HG03565 (cell line): ENCODE measurements around the gene TRIM24.
"Not testable (repeated sequence)": the region's sequence is repeated elsewhere in the genome, so short reads cannot be mapped to it uniquely, and the experiment has no call there.

ENCODE experiments used
- ATAC-seq: cut with Tn5 transposase; IDR thresholded peaks from one replicate; pipeline ENCODE4 v1.9.1; 2021; ENCODE audit warnings: mild to moderate bottlenecking, moderate library complexity; ENCODE audit not compliant: unreplicated experiment

TRIM24 gene

DNA sequence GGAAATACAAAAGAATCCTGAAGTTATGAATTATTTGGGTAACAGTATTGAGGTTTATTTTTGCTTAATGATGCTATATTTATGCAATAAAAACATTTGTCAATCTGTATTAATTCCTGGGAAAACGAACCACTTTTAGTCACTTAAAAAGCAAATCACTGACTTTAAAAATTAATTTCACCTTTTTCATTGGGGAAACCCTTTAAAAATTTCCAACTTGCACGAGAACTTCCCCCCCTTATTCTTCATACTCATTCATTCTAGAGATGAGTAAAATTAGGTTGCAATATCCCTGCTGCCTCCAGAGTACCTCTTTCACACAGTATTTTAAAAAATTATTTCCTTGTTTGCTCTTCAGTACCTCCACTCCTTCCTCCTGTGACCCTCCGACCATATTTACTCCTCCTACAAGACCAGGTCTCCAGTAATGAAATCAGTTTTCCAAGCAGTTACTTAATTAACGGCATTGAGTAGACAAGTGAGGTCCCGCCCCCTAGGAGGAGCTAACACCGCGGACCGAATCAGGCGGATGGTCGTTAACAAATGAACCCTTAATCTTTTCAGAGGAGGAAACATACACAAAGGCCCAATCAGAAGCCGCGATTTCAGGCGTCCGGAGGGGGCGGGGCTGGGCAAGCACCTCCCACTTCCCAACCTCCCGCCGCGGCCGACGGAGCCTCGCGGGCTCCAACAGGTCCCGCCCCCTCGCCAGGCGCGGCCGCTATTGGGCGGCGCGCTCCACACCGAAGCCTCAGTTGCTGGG lies 465 bp upstream of the TRIM24 start:
- peak; percentile 83 for ATAC-seq

- ATAC-seq = peak; percentile 24
These were observed 869 bp downstream of the TRIM24 start for GRCh38 chr7:138460649-138461607.

- not testable (repeated sequence) for ATAC-seq
These were observed 3.2 kb downstream of the TRIM24 start for GRCh38 chr7:138463291-138463618.

GRCh38 chr7:138465046-138465445 lies 5.0 kb downstream of the TRIM24 start:
- no peak for ATAC-seq

DNA sequence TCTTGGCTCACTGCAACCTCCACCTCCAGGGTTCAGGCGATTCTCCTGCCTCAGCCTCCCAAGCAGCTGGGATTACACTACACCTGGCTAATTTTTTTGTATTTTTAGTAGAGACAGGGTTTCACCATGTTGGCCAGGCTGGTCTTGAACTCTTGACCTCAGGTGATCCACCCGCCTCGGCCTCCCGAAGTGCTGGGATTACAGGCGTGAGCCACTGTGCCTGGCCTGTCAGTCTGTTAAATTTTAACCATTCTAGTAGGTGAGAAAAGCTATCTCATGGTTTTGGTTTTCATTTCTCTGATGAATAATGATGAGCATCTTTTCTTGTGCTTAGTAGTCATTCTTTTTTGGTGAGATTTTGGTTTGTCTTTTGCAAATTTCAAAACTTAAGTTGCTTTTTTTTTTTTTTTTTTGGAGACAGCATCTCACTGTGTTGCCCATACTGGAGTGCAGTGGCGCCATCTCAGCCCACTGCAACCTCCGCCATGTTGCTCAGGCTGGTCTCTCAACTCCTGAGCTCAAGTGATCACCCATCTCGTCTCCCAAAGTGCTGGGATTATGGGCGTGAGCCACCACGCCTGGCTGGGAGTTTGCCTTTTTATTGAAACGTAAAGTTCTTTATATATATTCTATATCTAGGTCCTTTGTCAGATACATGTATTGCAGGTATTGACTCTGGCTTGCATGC lies 6.2 kb downstream of the TRIM24 start:
- ATAC-seq = not testable (repeated sequence)

DNA sequence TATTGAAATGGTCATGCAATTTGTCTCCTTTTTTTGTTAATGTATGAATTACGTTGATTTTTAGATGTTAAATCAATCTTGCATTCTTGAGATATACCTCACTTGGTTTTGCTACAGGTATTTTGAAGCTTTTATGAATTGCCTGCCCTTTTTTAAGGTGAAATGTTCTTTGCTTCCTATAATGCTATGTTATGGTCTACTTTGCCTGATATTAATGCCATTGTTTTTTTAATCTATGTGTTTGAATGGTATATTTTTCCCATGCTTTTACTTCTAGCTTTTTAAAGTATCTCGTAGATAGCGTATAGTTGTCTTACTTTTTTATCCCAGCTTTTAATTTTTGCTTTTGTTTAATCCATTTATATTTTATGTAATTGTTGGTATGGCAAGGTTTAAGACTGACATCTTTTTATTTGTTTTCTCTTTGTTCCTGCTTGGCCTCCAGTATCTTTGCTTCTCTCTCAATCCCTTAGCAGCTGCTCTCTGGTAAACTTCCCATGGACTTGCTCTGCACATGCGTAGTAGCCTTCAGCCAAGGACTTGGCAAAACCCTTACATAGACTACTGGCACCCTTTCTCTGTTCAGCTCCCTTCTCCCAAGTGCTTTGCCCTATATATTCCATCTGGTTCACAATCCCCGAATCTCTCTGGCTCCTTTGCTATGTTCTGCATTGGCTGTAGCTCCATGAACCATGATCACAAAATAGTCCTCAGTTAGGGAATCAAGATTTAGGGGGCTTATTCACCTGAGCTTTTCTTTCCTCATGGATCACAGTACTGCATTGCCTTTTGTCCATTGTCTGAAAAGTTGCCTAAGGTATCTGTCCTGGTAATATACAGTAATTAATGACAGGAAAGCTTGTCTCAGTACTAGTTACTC lies 8.4 kb downstream of the TRIM24 start:
- no peak for ATAC-seq

DNA sequence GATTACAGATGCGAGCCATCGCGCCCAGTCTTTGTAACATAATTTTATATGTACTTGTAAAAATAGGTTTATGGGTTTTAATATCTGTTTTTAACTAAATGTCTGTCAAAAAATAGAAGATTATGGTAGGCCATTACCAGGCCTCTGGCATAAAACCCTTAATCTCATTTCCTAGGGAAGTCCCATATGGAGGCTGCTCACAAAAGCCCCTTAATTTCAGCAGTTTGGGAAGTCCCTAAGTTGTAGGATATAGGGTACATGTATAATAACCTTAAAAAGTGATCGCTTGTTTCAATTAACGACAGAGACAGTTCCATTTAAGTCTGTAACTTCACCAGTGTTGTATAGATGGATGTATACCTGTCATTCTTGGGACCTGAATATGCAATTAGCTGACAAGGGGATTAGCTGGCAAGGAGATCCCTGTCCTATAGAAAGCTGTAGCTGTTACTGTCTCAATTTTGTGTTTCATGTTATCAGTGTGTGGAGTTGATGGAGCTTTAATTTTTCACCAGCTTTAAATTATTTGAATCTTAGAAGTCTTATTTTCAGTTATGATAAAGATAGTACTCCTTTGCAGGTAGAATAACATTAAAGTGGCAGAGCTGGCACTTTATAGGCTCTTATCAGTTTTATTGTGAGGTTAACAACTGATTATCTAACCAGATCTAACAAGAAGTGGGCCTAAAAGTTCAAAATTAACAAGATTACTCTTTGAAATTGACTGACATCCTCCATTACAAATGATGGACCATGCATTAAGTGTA lies 10.5 kb downstream of the TRIM24 start:
- no peak for ATAC-seq

- ATAC-seq = no peak
These were observed 12.4 kb downstream of the TRIM24 start for GRCh38 chr7:138472292-138473079.

- ATAC-seq = no peak
These were observed 15.3 kb downstream of the TRIM24 start for GRCh38 chr7:138475377-138475776.

GRCh38 chr7:138477081-138477578 lies 17.1 kb downstream of the TRIM24 start:
- no peak for ATAC-seq

GRCh38 chr7:138477581-138477980 lies 17.5 kb downstream of the TRIM24 start:
- no peak for ATAC-seq

GRCh38 chr7:138478499-138478908 lies 18.4 kb downstream of the TRIM24 start:
- peak; percentile 68 for ATAC-seq

DNA sequence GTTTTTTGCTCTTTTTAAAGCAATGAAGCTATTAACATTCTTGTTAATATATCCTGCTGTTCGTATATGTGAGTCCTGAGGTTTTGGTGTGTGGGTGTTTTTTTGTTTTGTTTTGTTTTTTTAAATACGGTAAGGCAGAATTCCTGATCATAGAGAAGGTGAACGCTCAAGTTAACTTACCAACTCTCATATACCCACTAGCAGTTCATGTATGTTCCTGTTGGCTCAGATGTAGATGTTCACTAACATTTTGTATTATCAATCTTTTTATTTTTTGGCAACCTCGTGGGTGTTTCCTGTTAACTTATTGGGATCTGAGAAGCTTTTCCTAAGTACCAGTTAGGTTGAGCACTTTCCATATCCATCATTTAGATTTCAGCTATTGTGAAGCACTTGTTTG lies 20.5 kb downstream of the TRIM24 start:
- no peak for ATAC-seq

DNA sequence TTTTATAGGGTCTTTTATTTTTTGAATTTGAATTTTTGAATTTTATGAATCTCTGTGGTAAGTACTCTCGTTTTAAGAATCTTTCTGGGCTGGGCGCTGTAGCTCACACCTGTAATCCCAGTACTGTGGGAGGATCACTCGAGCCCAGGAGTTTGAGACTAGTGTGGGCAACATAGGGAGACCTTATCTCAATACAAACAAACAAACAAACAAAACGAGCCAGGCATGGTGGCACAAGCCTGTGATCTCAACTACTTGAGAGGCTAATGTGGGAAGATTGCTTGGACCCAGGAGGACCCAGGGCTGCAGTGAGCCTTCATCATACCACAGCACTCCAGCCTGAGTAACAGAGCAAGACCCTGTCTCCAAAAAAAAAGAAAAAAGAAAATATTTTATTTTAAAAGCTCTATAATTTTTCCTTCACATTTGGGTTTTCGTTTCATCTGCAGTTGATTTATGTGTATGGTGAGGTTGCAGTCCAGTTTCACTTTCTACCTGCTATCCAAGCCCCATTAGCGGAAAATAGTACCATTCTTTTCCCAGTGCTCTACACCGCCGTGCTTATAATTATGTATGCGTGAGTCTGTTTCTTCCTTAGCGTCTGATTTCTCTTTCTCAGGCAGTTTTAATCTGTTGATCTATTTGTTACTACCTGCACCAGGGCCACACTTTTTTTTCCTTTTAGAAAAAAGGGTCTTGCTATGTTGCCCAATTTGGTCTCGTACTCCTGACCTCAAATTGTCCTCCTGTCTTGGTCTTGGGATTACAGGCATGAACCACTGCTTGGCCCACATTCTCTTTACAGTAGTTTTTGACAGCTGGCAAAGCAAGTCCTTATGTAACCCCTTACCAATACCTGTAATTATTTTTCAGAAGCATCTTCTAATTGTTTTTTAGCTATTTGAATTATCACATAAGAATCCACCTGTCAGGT lies 21.7 kb downstream of the TRIM24 start:
- no peak for ATAC-seq

DNA sequence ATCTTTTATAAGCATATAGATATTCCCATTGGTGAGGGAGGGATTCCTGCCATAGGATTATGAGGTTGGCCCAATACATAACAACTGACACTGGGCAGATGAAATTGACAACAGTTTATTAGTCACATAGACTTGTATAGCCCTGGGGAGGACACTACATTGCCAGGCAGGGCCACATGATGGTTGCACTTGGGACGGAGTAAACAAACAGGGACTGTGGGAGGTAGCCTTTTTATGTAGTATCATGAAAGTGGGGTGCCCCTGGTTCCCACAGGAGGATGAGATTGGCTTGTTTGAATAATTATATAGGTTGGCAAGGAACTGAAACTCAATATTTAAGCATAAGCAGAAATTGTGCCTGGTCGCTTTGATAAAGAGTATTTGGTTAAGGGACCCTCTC lies 23.5 kb downstream of the TRIM24 start:
- ATAC-seq = no peak

DNA sequence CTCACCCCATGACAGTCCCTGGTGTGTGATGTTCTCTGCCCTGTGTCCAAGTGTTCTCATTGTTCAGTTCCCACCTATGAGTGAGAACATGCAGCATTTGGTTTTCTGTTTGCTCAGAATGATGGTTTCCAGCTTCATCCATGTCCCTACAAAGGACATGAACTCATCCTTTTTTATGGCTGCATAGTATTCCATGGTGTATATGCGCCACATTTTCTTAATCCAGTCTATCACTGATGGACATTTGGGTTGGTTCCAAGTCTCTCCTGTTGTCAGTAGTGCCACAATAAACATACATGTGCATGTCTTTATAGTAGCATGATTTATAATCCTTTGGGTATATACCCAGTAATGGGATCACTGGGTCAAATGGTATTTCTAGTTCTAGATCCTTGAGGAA lies 25.4 kb downstream of the TRIM24 start:
- ATAC-seq = not testable (repeated sequence)

DNA sequence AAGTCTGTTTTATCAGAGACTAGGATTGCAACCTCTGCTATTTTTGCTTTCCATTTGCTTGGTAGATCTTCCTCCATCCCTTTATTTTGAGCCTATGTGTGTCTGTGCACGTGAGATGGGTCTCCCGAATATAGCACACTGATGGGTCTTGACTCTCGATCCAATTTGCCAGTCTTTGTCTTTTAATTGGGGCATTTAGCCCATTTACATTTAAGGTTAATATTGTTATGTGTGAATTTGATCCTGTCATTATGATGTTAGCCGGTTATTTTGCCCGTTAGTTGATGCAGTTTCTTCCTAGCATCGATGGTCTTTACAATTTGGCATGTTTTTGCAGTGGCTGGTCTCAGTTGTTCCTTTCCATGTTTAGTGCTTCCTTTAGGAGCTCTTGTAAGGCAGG lies 29.1 kb downstream of the TRIM24 start:
- ATAC-seq = not testable (repeated sequence)
